Duodenal mucosa (tissue), 2 donors: Measurements from ENCODE around the gene DOCK6.

Experiments
- H3K27ac ChIP-seq: one replicate; pipeline ENCODE4 v1.7.0; 2013; ENCODE audit warnings: low read depth, low read length
- H3K27me3 ChIP-seq, 2 donors: one replicate each; pipeline ENCODE4 v1.7.0; 2013; ENCODE audit warnings: low read length in 2 of 2, control low read depth in 1 of 2; ENCODE audit not compliant: insufficient read depth in 2 of 2, control insufficient read depth in 1 of 2
- H3K36me3 ChIP-seq, 2 donors: one replicate each; pipeline ENCODE4 v1.7.0; 2013; ENCODE audit warnings: low read length in 2 of 2, control low read depth in 1 of 2; ENCODE audit not compliant: insufficient read depth in 2 of 2, control insufficient read depth in 1 of 2
- H3K4me1 ChIP-seq, 2 donors: one replicate each; pipeline ENCODE4 v1.7.0; 2013; ENCODE audit warnings: low read length in 2 of 2, control low read depth in 1 of 2; ENCODE audit not compliant: insufficient read depth in 2 of 2, control insufficient read depth in 1 of 2
- H3K4me3 ChIP-seq, 2 donors: one replicate each; pipeline ENCODE4 v1.7.0; 2013; ENCODE audit warnings: low read length in 2 of 2, low read depth in 1 of 2
- H3K9ac ChIP-seq, 2 donors: one replicate each; pipeline ENCODE4 v1.7.0; 2013; ENCODE audit warnings: low read length in 2 of 2, low read depth in 1 of 2
- H3K9me3 ChIP-seq, 2 donors: one replicate each; pipeline ENCODE4 v1.7.0; 2013; ENCODE audit warnings: low read length in 2 of 2, control low read depth in 1 of 2; ENCODE audit not compliant: control insufficient read depth in 1 of 2

Gene DOCK6

GRCh38 chr19:11278670-11279069 lies 16.3 kb upstream of the DOCK6 start:
- no peaks in the 10 kb centered on the region for H3K36me3 ChIP-seq
- H3K9me3 ChIP-seq, result no peaks in the 10 kb centered on the region
- no peak overlapping the region for H3K9ac ChIP-seq
- H3K27ac ChIP-seq, result no peak overlapping the region
- no peaks in the 10 kb centered on the region for H3K4me1 ChIP-seq
- no peak overlapping the region for H3K4me3 ChIP-seq
- no peaks in the 10 kb centered on the region for H3K27me3 ChIP-seq

- H3K9ac ChIP-seq, result no peak overlapping the region
- no peaks in the 10 kb centered on the region for H3K36me3 ChIP-seq
- no peak overlapping the region for H3K4me3 ChIP-seq
- no peaks in the 10 kb centered on the region for H3K9me3 ChIP-seq
- H3K27ac ChIP-seq, result no peak overlapping the region
- no peaks in the 10 kb centered on the region for H3K27me3 ChIP-seq
- H3K4me1 ChIP-seq, result no peaks in the 10 kb centered on the region
These were observed 12.3 kb upstream of the DOCK6 start for GRCh38 chr19:11274533-11275086.

GRCh38 chr19:11273989-11274388 lies 11.7 kb upstream of the DOCK6 start:
- no peaks in the 10 kb centered on the region for H3K9me3 ChIP-seq
- H3K4me3 ChIP-seq, result no peak overlapping the region
- no peaks in the 10 kb centered on the region for H3K36me3 ChIP-seq
- H3K4me1 ChIP-seq, result no peaks in the 10 kb centered on the region
- no peaks in the 10 kb centered on the region for H3K27me3 ChIP-seq
- no peak overlapping the region for H3K27ac ChIP-seq
- H3K9ac ChIP-seq, result no peak overlapping the region

GRCh38 chr19:11273296-11273695 lies 11.0 kb upstream of the DOCK6 start:
- Histone ChIP-seq H3K9ac (no peak overlapping the region), H3K9me3 (no peaks in the 10 kb centered on the region), H3K4me1 (no peaks in the 10 kb centered on the region), H3K27me3 (no peaks in the 10 kb centered on the region), H3K4me3 (no peak overlapping the region), H3K27ac (no peak overlapping the region), H3K36me3 (no peaks in the 10 kb centered on the region)

GRCh38 chr19:11269408-11269807 lies 7.1 kb upstream of the DOCK6 start:
- no peak overlapping the region for H3K9ac ChIP-seq
- no peak overlapping the region for H3K4me3 ChIP-seq
- H3K27me3 ChIP-seq, result no peaks in the 10 kb centered on the region
- no peaks in the 10 kb centered on the region for H3K9me3 ChIP-seq
- no peak overlapping the region for H3K27ac ChIP-seq
- H3K4me1 ChIP-seq, result peaks cover 18 to 23% of the 10 kb centered on the region in 2 donors
- no peaks in the 10 kb centered on the region for H3K36me3 ChIP-seq

GRCh38 chr19:11268783-11269267 lies 6.5 kb upstream of the DOCK6 start:
- H3K9me3 ChIP-seq, result no peaks in the 10 kb centered on the region
- no peaks in the 10 kb centered on the region for H3K27me3 ChIP-seq
- H3K4me1 ChIP-seq, result peaks cover 22 to 27% of the 10 kb centered on the region in 2 donors
- H3K9ac ChIP-seq, result no peak overlapping the region
- H3K36me3 ChIP-seq, result no peaks in the 10 kb centered on the region
- H3K4me3 ChIP-seq, result no peak overlapping the region
- no peak overlapping the region for H3K27ac ChIP-seq

GRCh38 chr19:11267316-11268085 lies 5.2 kb upstream of the DOCK6 start:
- H3K27me3 ChIP-seq, result no peaks in the 10 kb centered on the region
- no peaks in the 10 kb centered on the region for H3K36me3 ChIP-seq
- H3K27ac ChIP-seq, result no peak overlapping the region
- H3K9ac ChIP-seq, result no peak overlapping the region
- H3K4me1 ChIP-seq, result peaks cover 22 to 27% of the 10 kb centered on the region in 2 donors
- H3K9me3 ChIP-seq, result no peaks in the 10 kb centered on the region
- H3K4me3 ChIP-seq, result no peak overlapping the region

- Histone ChIP-seq H3K9me3 (no peaks in the 10 kb centered on the region), H3K4me1 (peaks cover 22 to 27% of the 10 kb centered on the region in 2 donors), H3K36me3 (no peaks in the 10 kb centered on the region), H3K9ac (peak overlapping the region; percentile 29 to 76), H3K4me3 (peak overlapping the region in 1 of 2 donors; percentile 48), H3K27me3 (no peaks in the 10 kb centered on the region), H3K27ac (peak overlapping the region; percentile 84)
These were observed 3.5 kb upstream of the DOCK6 start for GRCh38 chr19:11265785-11266236.

- Histone ChIP-seq H3K36me3 (no peaks in the 10 kb centered on the region), H3K4me3 (peak overlapping the region in 1 of 2 donors; percentile 48), H3K9ac (peak overlapping the region; percentile 47 to 76), H3K27me3 (no peaks in the 10 kb centered on the region), H3K27ac (peak overlapping the region; percentile 84), H3K4me1 (peaks cover 22 to 27% of the 10 kb centered on the region in 2 donors), H3K9me3 (no peaks in the 10 kb centered on the region)
These were observed 3.0 kb upstream of the DOCK6 start for GRCh38 chr19:11265177-11265784.
